Measurements from ENCODE around the gene XCL2.
"Not testable (repeated sequence)": the region's sequence is repeated elsewhere in the genome, so short reads cannot be mapped to it uniquely, and the experiment has no call there.

Gene XCL2, protein sequence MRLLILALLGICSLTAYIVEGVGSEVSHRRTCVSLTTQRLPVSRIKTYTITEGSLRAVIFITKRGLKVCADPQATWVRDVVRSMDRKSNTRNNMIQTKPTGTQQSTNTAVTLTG

GRCh38 chr1:168543840-168544498, at the start of gene XCL2:
Gene XCL2 (minus strand): TSS chr1:168543997. CDS start chr1:168543964, 33 bp downstream.
- not testable (repeated sequence) for DNase-seq

DNA sequence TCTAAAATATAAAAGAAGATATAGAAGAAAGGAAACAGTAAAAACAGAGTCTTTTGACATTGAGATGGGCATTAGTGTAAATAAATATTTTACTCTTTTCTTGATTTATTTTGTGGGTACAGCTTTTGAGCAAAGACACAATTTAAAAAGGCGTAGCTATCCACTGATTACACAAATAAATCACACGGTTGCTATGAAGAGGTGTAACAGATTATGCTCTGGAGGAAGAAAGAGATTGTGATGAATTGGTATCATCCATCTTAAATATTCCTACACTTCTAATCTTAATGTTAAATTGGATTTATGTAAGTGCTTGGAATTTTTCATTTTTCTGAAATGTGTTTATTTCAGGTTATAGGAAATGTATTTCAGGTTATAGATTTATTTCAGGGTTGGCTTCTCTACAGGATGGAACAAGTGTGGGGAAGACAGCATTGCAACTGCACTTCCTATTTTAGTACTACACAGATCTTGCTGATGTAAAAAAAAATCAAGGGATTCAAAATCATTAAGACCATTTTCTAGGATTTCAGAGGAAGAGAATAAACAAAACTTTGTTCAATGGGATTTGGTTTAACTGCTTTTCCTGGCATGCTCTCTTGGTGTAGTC, 47.9 kb upstream of the XCL2 start:
- no peak for DNase-seq

- no peak for DNase-seq
These were observed 47.3 kb upstream of the XCL2 start for GRCh38 chr1:168591066-168591465.

- no peak for DNase-seq
These were observed 45.4 kb upstream of the XCL2 start for GRCh38 chr1:168589167-168589566.

GRCh38 chr1:168585937-168586336, 42.1 kb upstream of the XCL2 start:
- DNase-seq: no peak

DNA sequence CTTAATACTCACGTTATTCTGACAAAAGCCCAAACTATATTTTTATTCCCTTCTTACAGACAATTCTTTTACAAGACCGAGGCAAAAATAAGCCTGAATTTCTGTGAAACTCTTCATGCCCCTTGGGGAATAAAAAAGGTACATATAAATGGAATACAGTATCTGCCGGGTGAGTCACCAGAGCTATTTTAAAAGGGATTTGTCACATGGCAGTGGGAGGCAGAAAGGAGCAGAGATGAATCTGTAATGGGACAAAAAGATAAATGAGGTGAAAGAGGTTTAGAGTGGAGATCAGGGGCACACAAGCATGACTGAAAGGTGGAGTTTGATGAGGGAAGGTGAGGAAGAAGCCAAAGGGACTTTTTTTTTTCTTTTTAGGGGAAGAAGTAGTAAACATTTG, 41.4 kb upstream of the XCL2 start:
- DNase-seq: no peak

DNA sequence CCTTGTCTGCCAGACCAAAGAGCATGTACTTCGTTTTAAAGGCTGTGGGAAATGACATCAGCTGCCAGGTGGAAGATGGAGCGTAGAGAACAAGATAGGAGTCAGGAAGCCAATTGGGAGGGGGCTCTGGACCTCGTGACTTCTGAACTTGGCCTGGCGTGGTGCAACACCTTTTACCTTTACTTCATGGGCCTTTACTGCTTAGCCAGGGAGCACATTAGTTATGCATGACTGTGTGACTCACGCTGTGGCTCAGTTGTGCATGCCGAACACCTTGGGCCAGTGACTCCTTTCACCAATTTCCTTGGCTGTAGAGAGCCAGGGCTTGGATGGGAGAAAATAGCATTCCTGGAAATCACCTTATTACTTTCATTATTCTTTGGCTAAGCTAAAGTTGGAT, 39.8 kb upstream of the XCL2 start:
- DNase-seq: no peak

GRCh38 chr1:168582688-168583336, 39.0 kb upstream of the XCL2 start:
- no peak for DNase-seq

- no peak for DNase-seq
These were observed 38.2 kb upstream of the XCL2 start for GRCh38 chr1:168581817-168582572.

DNA sequence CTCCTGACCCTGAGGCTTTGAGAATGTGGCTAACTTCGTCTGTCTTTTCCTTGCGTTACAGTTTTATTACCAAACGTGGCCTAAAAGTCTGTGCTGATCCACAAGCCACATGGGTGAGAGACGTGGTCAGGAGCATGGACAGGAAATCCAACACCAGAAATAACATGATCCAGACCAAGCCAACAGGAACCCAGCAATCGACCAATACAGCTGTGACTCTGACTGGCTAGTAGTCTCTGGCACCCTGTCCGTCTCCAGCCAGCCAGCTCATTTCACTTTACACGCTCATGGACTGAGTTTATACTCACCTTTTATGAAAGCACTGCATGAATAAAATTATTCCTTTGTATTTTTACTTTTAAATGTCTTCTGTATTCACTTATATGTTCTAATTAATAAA, 37.2 kb upstream of the XCL2 start:
- DNase-seq: not testable (repeated sequence)

- not testable (repeated sequence) for DNase-seq
These were observed 36.5 kb upstream of the XCL2 start for GRCh38 chr1:168580290-168580689.

GRCh38 chr1:168578531-168579185, 34.9 kb upstream of the XCL2 start:
- not testable (repeated sequence) for DNase-seq

DNA sequence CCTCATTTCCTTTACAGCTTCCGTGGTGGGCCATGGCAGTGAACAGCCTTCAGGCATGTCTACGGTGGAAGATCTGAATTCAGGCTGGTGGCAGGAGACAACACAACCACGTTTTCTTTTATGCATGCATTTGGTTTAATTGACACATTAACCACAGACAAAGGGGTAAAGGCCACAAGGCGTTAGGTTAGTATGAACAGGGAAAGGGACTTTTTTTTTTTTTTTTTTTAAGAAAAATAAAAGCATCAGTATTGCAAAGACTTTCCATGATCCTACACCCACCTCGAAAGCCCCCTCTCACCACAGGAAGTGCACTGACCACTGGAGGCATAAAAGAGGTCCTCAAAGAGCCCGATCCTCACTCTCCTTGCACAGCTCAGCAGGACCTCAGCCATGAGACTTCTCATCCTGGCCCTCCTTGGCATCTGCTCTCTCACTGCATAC, 32.5 kb upstream of the XCL2 start, which contains the start of gene XCL1:
XCL1 (plus strand) TSS at position 361 of the 444 bp plus-strand sequence; CDS start at position 394, 33 bp downstream.
- not testable (repeated sequence) for DNase-seq

- not testable (repeated sequence) for DNase-seq
These were observed 30.4 kb upstream of the XCL2 start for GRCh38 chr1:168574234-168574633.

DNA sequence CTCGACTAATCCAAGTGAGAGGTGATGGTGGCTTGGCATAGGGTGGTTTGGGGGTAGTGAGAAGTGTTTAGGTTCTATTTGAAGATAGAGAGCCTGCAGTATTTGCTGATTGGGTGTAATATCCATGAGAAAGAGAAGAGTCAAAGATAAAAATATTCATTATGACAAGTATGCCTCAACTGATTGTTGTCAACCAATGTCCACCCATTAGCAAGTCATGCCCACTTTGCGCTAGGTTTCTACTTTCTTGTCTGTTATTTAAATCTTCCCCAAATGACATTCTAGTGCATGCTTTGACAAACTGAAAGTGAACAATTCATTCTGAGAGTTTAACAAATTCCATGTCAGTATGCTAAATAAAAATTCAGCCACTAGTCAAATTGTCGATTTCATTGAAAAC, 28.8 kb upstream of the XCL2 start:
- DNase-seq: no peak

- DNase-seq: no peak
These were observed 26.9 kb upstream of the XCL2 start for GRCh38 chr1:168570652-168571051.

GRCh38 chr1:168568346-168568745, 24.5 kb upstream of the XCL2 start:
- no peak for DNase-seq

GRCh38 chr1:168567568-168567967, 23.8 kb upstream of the XCL2 start:
- no peak for DNase-seq

- no peak for DNase-seq
These were observed 23.2 kb upstream of the XCL2 start for GRCh38 chr1:168567007-168567406.

GRCh38 chr1:168565825-168566224, 22.0 kb upstream of the XCL2 start:
- DNase-seq: no peak

DNA sequence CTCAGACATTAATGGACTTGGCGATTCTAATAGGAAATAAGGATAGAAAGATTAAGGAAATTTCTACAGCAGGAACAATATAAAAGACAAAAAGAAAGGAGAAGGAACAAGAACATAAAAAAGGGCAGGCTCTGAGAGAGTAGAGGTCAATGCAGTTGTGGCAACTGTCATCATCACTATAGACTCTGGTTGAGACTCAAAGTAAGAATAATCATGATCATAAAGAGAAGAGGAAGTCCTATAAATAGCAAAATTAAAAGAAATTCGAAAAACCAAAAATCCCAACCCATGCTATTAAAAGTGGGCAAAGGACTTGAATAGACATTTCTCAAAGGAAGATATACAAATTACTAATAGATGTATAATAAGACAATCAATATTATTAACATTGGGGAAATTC, 18.2 kb upstream of the XCL2 start:
- no peak for DNase-seq

GRCh38 chr1:168560370-168560769, 16.6 kb upstream of the XCL2 start:
- DNase-seq: no peak

DNA sequence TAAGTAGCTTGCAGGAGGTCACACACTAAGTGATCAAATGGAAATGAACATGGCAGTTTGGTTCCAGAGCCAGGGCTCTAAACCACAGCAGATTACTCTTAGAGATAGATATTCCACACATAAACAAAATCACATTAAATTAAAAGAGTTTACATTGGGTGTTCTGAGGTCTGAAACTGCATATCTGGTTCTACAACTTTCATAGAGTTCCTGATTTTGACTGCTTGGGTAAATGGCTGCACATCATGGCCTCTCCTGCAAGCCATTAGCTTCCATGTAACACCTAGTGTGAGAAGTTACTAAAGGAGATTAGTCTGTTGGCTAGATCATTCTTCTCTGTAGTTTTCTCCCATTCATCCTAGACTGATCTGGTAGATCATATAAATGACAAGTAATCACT, 12.8 kb upstream of the XCL2 start:
- no peak for DNase-seq

All from activated naive CD4-positive, alpha-beta T cell treated with anti-CD3 and anti-CD28 coated beads, Interleukin-2, amount 50 U/mL, for 16 hours (primary cell).